ENCODE results near the gene PTGDR2.

DNA sequence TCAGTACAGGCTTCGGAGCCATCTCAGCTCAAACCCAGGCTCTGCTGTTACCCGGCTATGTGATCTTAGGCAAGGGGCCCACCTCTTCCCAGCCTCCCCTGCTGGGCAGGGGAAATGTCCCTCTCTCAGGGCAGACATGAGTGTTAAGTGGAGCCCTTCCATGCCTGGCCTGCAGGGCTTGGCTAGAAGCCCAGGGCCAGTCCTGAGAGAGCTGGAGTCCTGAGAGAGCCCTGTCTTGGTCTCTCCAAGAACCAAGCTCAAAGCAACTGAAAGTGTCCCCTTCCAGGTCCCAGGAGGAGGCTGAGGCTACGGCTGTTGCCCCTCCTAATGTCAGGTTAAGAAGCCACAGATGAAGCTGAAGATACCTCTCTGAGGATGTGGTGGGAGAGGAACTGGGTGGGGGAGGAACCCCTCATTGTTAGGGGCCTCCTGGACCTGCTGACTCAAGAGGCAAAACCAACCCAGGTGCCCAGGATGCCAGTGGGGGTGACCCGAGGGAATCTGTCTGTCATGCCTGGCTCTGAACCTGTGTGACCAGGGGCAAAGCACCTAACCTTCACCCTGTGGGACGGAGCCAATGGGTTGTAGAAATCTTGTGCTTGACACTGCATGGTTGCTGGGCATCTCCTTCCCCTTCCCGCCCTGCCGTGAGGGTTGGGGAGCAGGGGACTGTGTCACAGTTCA lies 15.8 kb upstream of the PTGDR2 start:
- TF ChIP-seq, protein P1, sequence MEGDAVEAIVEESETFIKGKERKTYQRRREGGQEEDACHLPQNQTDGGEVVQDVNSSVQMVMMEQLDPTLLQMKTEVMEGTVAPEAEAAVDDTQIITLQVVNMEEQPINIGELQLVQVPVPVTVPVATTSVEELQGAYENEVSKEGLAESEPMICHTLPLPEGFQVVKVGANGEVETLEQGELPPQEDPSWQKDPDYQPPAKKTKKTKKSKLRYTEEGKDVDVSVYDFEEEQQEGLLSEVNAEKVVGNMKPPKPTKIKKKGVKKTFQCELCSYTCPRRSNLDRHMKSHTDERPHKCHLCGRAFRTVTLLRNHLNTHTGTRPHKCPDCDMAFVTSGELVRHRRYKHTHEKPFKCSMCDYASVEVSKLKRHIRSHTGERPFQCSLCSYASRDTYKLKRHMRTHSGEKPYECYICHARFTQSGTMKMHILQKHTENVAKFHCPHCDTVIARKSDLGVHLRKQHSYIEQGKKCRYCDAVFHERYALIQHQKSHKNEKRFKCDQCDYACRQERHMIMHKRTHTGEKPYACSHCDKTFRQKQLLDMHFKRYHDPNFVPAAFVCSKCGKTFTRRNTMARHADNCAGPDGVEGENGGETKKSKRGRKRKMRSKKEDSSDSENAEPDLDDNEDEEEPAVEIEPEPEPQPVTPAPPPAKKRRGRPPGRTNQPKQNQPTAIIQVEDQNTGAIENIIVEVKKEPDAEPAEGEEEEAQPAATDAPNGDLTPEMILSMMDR (conservative IDR thresholded peaks at IDR 0.05; ENCODE audit: low read depth, low read length) = no peak
- TF ChIP-seq EZH2 (IDR thresholded peaks at IDR 0.05; ENCODE audit: low read length, unreplicated experiment) = no peak
